WTC11 (cell line): Measurements from ENCODE around the gene KRTAP9-2. TPM values are rescaled to one million over a fixed set of nuclear protein-coding genes. Genes with fewer than 3 reads are reported as not detected.

ENCODE experiments used
- ATAC-seq: fragments of 200-7000 bp; cut with Tn5 transposase; 2 replicates; pipeline ENCODE4 v1.10.0; 2021; ENCODE audit warnings: mild to moderate bottlenecking, moderate library complexity
- CTCF ChIA-PET: fragments of 300-600 bp; sonication (Branson Sonifier 250); formaldehyde crosslinking; loops from one replicate; lab custom pipeline; 2021; ENCODE audit warnings: antibody characterized with exemption; lab: Charles Lee
- POLR2A ChIA-PET: fragments of 350-600 bp; sonication (Branson Sonifier 250); formaldehyde crosslinking; loops from one replicate; lab custom pipeline; 2021; ENCODE audit warnings: antibody characterized with exemption; lab: Charles Lee
- DNase-seq: peaks from one replicate; pipeline ENCODE4 v3.0.0; 2021; ENCODE audit warnings: low spot score
- H3K27ac Mint-ChIP-seq: 2 replicates; pipeline ENCODE4 v1.8.0; 2021; ENCODE audit warnings: mixed read lengths
- H3K27me3 Mint-ChIP-seq: 2 replicates; pipeline ENCODE4 v1.8.0; 2021; ENCODE audit warnings: low read depth, mild to moderate bottlenecking, moderate library complexity, mixed read lengths
- H3K36me3 Mint-ChIP-seq: 2 replicates; pipeline ENCODE4 v1.8.0; 2021; ENCODE audit warnings: mixed read lengths
- H3K4me1 Mint-ChIP-seq: 2 replicates; pipeline ENCODE4 v1.8.0; 2022; ENCODE audit warnings: mixed read lengths
- H3K4me3 Mint-ChIP-seq: 2 replicates; pipeline ENCODE4 v1.8.0; 2021; ENCODE audit warnings: mild to moderate bottlenecking, moderate library complexity, mixed read lengths
- H3K9me3 Mint-ChIP-seq: 2 replicates; pipeline ENCODE4 v1.8.0; 2021; ENCODE audit warnings: mixed read lengths
- CREB1 ChIP-seq: sonication (generic); formaldehyde crosslinking; IDR thresholded peaks from 2 replicates; pipeline ENCODE4 v1.8.0; 2023; ENCODE audit warnings: mild to moderate bottlenecking, missing genetic modification reagents
- ELF4 ChIP-seq: sonication (generic); formaldehyde crosslinking; IDR thresholded peaks from 2 replicates; pipeline ENCODE4 v1.8.1; 2022; ENCODE audit warnings: low read depth, mild to moderate bottlenecking, moderate library complexity, missing genetic modification reagents
- FOXP1 ChIP-seq: sonication (generic); formaldehyde crosslinking; IDR thresholded peaks from 2 replicates; pipeline ENCODE4 v1.8.0; 2022; ENCODE audit warnings: missing genetic modification reagents, mild to moderate bottlenecking, moderate library complexity, borderline replicate concordance
- HMGA2 ChIP-seq: fragments of 250-450 bp; sonication (Bioruptor Pico); IDR thresholded peaks from 2 replicates; pipeline ENCODE4 v1.4.0; 2021; ENCODE audit warnings: mild to moderate bottlenecking, moderate library complexity
- MXD4 ChIP-seq: fragments of 250-450 bp; sonication (Bioruptor Pico); IDR thresholded peaks from 2 replicates; pipeline ENCODE4 v1.8.0; 2021; ENCODE audit warnings: mild to moderate bottlenecking, moderate library complexity, borderline replicate concordance
- NFYB ChIP-seq: sonication (generic); formaldehyde crosslinking; conservative IDR thresholded peaks from 2 replicates; pipeline ENCODE4 v1.8.0; 2022; ENCODE audit warnings: low read depth, missing genetic modification reagents
- SMAD4 ChIP-seq: sonication (generic); formaldehyde crosslinking; IDR thresholded peaks from 2 replicates; pipeline ENCODE4 v1.8.0; 2022; ENCODE audit warnings: mild to moderate bottlenecking, missing genetic modification reagents
- SOX15 ChIP-seq: fragments of 250-450 bp; sonication (Bioruptor Pico); IDR thresholded peaks from 2 replicates; pipeline ENCODE4 v1.9.0; 2021; ENCODE audit warnings: mild to moderate bottlenecking
- SP1 ChIP-seq: sonication (generic); formaldehyde crosslinking; conservative IDR thresholded peaks from 2 replicates; pipeline ENCODE4 v1.8.1; 2022; ENCODE audit warnings: missing genetic modification reagents
- ZNF138 ChIP-seq: sonication (generic); formaldehyde crosslinking; conservative IDR thresholded peaks from 2 replicates; pipeline ENCODE4 v1.8.1; 2022; ENCODE audit warnings: mild to moderate bottlenecking, moderate library complexity, missing genetic modification reagents
- ZNF232 ChIP-seq: sonication (generic); formaldehyde crosslinking; IDR thresholded peaks from 2 replicates; pipeline ENCODE4 v1.8.0; 2022; ENCODE audit warnings: mild to moderate bottlenecking, missing genetic modification reagents
- ZNF671 ChIP-seq: fragments of 250-450 bp; sonication (Bioruptor Pico); IDR thresholded peaks from 2 replicates; pipeline ENCODE4 v1.8.0; 2021; ENCODE audit warnings: mild to moderate bottlenecking
- total RNA-seq: library from RNA; stranded (reverse); gene quantifications from 3 replicates; pipeline ENCODE4 v1.2.3, GENCODE V29; 2021
- TF ChIP-seq, protein P1 (sequence below): sonication (generic); formaldehyde crosslinking; IDR thresholded peaks from 2 replicates; pipeline ENCODE4 v1.8.0; 2023; ENCODE audit warnings: missing genetic modification reagents
- TF ChIP-seq, protein P2 (sequence below): sonication (generic); formaldehyde crosslinking; IDR thresholded peaks from 2 replicates; pipeline ENCODE4 v1.8.1; 2023; ENCODE audit warnings: mild to moderate bottlenecking, missing genetic modification reagents, moderate library complexity
- TF ChIP-seq, protein P3 (sequence below): sonication (generic); formaldehyde crosslinking; IDR thresholded peaks from 2 replicates; pipeline ENCODE4 v1.8.1; 2022; ENCODE audit warnings: mild to moderate bottlenecking, moderate library complexity, missing genetic modification reagents
- TF ChIP-seq, protein P4 (sequence below): fragments of 200-600 bp; IDR thresholded peaks from 2 replicates; pipeline ENCODE4 v1.8.0; 2022; ENCODE audit warnings: antibody characterized with exemption
- TF ChIP-seq, protein P5 (sequence below): sonication (generic); formaldehyde crosslinking; IDR thresholded peaks from 2 replicates; pipeline ENCODE4 v1.8.1; 2023; ENCODE audit warnings: mild to moderate bottlenecking, missing genetic modification reagents, borderline replicate concordance
- TF ChIP-seq, protein P6 (sequence below): fragments of 250-450 bp; sonication (Bioruptor Pico); IDR thresholded peaks from 2 replicates; pipeline ENCODE4 v1.9.0; 2021; ENCODE audit warnings: mild to moderate bottlenecking
- TF ChIP-seq, protein P7 (sequence below): sonication (generic); formaldehyde crosslinking; IDR thresholded peaks from 2 replicates; pipeline ENCODE4 v1.8.0; 2022; ENCODE audit warnings: mild to moderate bottlenecking, missing genetic modification reagents
- TF ChIP-seq, protein P8 (sequence below): sonication (generic); formaldehyde crosslinking; conservative IDR thresholded peaks from 2 replicates; pipeline ENCODE4 v1.8.1; 2022; ENCODE audit warnings: mild to moderate bottlenecking, missing genetic modification reagents
- TF ChIP-seq, protein P9 (sequence below): sonication (generic); formaldehyde crosslinking; IDR thresholded peaks from 2 replicates; pipeline ENCODE4 v1.8.0; 2023; ENCODE audit warnings: mild to moderate bottlenecking, missing genetic modification reagents

The KRTAP9-2 gene
- total RNA-seq, 1 experiment from 2014 or later = not detected

DNA sequence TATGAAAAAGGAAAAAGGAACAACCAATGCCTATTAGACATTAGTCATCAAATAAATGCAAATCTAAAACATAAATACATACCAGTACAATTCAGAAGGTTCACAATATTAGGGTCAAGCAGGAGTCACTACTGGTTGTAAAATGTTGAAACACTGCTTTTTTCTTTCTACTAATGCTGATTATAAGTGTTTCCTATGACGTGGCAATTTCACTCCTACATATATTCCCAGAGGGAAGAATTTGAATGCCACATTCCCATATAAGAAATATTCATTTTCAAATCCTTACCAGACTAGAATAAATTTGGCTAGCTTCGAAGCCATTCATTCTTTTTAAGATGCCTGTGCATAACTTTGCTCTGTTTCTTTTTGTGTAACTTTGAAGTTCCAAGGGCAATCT lies 2.6 kb upstream of the KRTAP9-2 start (continued):
- TF ChIP-seq, protein P1, sequence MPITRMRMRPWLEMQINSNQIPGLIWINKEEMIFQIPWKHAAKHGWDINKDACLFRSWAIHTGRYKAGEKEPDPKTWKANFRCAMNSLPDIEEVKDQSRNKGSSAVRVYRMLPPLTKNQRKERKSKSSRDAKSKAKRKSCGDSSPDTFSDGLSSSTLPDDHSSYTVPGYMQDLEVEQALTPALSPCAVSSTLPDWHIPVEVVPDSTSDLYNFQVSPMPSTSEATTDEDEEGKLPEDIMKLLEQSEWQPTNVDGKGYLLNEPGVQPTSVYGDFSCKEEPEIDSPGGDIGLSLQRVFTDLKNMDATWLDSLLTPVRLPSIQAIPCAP (CRISPR knock-in tag) = no peak
- no peak for TF ChIP-seq ZNF232 (CRISPR knock-in tag)
- TF ChIP-seq, protein P2, sequence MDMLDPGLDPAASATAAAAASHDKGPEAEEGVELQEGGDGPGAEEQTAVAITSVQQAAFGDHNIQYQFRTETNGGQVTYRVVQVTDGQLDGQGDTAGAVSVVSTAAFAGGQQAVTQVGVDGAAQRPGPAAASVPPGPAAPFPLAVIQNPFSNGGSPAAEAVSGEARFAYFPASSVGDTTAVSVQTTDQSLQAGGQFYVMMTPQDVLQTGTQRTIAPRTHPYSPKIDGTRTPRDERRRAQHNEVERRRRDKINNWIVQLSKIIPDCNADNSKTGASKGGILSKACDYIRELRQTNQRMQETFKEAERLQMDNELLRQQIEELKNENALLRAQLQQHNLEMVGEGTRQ (CRISPR knock-in tag) = no peak
- no peak for TF ChIP-seq SOX15 (CRISPR knock-in tag)

DNA sequence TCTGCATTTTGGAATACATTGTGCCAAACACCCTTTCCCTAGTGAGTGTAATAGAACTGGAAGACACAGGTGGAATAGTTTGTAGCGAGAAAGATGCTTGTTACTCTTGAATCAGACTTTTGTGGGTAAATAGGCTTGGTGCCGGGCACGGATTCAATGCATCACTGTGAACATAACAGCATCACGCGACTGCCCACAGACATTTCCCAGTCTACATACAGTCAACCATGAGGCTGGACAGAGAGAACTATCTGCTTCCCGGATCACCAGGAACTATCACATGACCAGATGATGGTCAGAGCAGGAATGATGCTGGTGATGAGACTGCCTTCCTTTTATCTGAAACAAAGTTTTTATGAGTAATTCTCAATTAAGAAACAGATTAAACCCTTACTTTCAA lies 397 bp upstream of the KRTAP9-2 start:
- Mint-ChIP-seq H3K27ac (no peak overlapping the region), H3K36me3 (no peaks in the 10 kb centered on the region), H3K9me3 (0 out of 2 replicates have a peak, but pooled peaks cover under 1% of the 10 kb centered on the region), H3K27me3 (no peaks in the 10 kb centered on the region), H3K4me1 (peaks cover 8% of the 10 kb centered on the region), H3K4me3 (no peak overlapping the region)
- TF ChIP-seq ZNF671 (CRISPR knock-in tag) (no peak), FOXP1 (CRISPR knock-in tag) (no peak), ELF4 (CRISPR knock-in tag) (no peak), SP1 (CRISPR knock-in tag) (no peak), SMAD4 (CRISPR knock-in tag) (no peak)
- TF ChIP-seq, protein P3, sequence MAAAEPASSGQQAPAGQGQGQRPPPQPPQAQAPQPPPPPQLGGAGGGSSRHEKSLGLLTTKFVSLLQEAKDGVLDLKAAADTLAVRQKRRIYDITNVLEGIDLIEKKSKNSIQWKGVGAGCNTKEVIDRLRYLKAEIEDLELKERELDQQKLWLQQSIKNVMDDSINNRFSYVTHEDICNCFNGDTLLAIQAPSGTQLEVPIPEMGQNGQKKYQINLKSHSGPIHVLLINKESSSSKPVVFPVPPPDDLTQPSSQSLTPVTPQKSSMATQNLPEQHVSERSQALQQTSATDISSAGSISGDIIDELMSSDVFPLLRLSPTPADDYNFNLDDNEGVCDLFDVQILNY = no peak
- TF ChIP-seq, protein P4, sequence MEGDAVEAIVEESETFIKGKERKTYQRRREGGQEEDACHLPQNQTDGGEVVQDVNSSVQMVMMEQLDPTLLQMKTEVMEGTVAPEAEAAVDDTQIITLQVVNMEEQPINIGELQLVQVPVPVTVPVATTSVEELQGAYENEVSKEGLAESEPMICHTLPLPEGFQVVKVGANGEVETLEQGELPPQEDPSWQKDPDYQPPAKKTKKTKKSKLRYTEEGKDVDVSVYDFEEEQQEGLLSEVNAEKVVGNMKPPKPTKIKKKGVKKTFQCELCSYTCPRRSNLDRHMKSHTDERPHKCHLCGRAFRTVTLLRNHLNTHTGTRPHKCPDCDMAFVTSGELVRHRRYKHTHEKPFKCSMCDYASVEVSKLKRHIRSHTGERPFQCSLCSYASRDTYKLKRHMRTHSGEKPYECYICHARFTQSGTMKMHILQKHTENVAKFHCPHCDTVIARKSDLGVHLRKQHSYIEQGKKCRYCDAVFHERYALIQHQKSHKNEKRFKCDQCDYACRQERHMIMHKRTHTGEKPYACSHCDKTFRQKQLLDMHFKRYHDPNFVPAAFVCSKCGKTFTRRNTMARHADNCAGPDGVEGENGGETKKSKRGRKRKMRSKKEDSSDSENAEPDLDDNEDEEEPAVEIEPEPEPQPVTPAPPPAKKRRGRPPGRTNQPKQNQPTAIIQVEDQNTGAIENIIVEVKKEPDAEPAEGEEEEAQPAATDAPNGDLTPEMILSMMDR = no peak
- TF ChIP-seq, protein P5, sequence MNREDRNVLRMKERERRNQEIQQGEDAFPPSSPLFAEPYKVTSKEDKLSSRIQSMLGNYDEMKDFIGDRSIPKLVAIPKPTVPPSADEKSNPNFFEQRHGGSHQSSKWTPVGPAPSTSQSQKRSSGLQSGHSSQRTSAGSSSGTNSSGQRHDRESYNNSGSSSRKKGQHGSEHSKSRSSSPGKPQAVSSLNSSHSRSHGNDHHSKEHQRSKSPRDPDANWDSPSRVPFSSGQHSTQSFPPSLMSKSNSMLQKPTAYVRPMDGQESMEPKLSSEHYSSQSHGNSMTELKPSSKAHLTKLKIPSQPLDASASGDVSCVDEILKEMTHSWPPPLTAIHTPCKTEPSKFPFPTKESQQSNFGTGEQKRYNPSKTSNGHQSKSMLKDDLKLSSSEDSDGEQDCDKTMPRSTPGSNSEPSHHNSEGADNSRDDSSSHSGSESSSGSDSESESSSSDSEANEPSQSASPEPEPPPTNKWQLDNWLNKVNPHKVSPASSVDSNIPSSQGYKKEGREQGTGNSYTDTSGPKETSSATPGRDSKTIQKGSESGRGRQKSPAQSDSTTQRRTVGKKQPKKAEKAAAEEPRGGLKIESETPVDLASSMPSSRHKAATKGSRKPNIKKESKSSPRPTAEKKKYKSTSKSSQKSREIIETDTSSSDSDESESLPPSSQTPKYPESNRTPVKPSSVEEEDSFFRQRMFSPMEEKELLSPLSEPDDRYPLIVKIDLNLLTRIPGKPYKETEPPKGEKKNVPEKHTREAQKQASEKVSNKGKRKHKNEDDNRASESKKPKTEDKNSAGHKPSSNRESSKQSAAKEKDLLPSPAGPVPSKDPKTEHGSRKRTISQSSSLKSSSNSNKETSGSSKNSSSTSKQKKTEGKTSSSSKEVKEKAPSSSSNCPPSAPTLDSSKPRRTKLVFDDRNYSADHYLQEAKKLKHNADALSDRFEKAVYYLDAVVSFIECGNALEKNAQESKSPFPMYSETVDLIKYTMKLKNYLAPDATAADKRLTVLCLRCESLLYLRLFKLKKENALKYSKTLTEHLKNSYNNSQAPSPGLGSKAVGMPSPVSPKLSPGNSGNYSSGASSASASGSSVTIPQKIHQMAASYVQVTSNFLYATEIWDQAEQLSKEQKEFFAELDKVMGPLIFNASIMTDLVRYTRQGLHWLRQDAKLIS = no peak
- TF ChIP-seq, protein P6, sequence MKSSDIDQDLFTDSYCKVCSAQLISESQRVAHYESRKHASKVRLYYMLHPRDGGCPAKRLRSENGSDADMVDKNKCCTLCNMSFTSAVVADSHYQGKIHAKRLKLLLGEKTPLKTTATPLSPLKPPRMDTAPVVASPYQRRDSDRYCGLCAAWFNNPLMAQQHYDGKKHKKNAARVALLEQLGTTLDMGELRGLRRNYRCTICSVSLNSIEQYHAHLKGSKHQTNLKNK (CRISPR knock-in tag) = no peak
- DNase-seq (no peak), ATAC-seq (no peak)
- CTCF ChIA-PET = no interaction called here
- POLR2A ChIA-PET = no interaction called here

DNA sequence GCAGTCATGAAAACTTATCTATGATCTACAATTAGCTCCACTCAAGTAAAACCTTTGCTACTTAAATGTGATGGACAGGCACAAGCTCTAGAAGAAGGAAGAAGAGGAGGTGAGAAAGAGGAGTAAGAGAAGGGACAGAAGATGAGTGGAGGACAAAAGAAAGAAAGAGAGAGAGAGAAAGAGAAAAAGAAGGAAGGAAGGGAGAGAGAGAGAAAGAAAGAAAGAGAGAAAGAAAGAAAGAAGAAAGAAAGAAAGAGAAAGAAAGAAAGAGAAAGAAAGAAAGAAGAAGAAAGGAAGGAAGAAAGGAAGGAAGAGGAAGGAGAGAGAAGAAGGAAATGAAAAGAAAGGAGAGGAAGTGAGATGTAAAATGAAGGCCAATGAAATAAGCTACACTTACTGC lies 3.6 kb downstream of the KRTAP9-2 start:
- DNase-seq = no peak
- Mint-ChIP-seq H3K36me3 (no peaks in the 10 kb centered on the region), H3K27ac (no peak overlapping the region), H3K9me3 (no peaks in the 10 kb centered on the region), H3K27me3 (0 out of 2 replicates have a peak, but pooled peaks cover 1% of the 10 kb centered on the region), H3K4me1 (peaks cover 8% of the 10 kb centered on the region), H3K4me3 (no peak overlapping the region)
- ATAC-seq = no peak
- CTCF ChIA-PET = interaction anchor here (0.7 kb wide), 1 partner anchor 482 kb away, joined by 4 read pairs; the partner anchor contains the start of gene GAST
- TF ChIP-seq ZNF671 (CRISPR knock-in tag) = no peak
- TF ChIP-seq, protein P7, sequence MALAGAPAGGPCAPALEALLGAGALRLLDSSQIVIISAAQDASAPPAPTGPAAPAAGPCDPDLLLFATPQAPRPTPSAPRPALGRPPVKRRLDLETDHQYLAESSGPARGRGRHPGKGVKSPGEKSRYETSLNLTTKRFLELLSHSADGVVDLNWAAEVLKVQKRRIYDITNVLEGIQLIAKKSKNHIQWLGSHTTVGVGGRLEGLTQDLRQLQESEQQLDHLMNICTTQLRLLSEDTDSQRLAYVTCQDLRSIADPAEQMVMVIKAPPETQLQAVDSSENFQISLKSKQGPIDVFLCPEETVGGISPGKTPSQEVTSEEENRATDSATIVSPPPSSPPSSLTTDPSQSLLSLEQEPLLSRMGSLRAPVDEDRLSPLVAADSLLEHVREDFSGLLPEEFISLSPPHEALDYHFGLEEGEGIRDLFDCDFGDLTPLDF (CRISPR knock-in tag) = no peak
- no peak for TF ChIP-seq MXD4
- no peak for TF ChIP-seq CREB1 (CRISPR knock-in tag)
- no peak for TF ChIP-seq ZNF138 (CRISPR knock-in tag)
- no peak for TF ChIP-seq NFYB (CRISPR knock-in tag)
- TF ChIP-seq, protein P8, sequence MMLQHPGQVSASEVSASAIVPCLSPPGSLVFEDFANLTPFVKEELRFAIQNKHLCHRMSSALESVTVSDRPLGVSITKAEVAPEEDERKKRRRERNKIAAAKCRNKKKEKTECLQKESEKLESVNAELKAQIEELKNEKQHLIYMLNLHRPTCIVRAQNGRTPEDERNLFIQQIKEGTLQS (CRISPR knock-in tag) = no peak
- TF ChIP-seq, protein P9, sequence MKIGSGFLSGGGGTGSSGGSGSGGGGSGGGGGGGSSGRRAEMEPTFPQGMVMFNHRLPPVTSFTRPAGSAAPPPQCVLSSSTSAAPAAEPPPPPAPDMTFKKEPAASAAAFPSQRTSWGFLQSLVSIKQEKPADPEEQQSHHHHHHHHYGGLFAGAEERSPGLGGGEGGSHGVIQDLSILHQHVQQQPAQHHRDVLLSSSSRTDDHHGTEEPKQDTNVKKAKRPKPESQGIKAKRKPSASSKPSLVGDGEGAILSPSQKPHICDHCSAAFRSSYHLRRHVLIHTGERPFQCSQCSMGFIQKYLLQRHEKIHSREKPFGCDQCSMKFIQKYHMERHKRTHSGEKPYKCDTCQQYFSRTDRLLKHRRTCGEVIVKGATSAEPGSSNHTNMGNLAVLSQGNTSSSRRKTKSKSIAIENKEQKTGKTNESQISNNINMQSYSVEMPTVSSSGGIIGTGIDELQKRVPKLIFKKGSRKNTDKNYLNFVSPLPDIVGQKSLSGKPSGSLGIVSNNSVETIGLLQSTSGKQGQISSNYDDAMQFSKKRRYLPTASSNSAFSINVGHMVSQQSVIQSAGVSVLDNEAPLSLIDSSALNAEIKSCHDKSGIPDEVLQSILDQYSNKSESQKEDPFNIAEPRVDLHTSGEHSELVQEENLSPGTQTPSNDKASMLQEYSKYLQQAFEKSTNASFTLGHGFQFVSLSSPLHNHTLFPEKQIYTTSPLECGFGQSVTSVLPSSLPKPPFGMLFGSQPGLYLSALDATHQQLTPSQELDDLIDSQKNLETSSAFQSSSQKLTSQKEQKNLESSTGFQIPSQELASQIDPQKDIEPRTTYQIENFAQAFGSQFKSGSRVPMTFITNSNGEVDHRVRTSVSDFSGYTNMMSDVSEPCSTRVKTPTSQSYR (CRISPR knock-in tag) = no peak
- no peak for TF ChIP-seq HMGA2 (CRISPR knock-in tag)
- POLR2A ChIA-PET = no interaction called here
